GM12878 (cell line): ENCODE data around the gene ASS1. TPM values are rescaled to one million over a fixed set of nuclear protein-coding genes. Genes with fewer than 3 reads are reported as not detected.

Source experiments
- ATAC-seq: fragments of 200-7000 bp; cut with Tn5 transposase; 3 replicates; pipeline ENCODE4 v1.9.1; 2020; ENCODE audit warnings: mild to moderate bottlenecking, moderate library complexity
- BruUV-seq: library from RNA; stranded (reverse); fragments of 400-500 nt; replicated peaks from 2 replicates; lab custom pipeline; 2021; lab: Mats Ljungman, UMichigan
- CTCF ChIA-PET: fragments of 300-600 bp; sonication (Branson Sonifier 250); formaldehyde crosslinking; extraction: SDS; loops from one replicate; lab custom pipeline; 2021; ENCODE audit warnings: inconsistent platforms; lab: Yijun Ruan, JAX
- POLR2A ChIA-PET: fragments of 350-600 bp; formaldehyde crosslinking; extraction: SDS; loops from one replicate; lab custom pipeline; 2021; ENCODE audit warnings: inconsistent platforms; lab: Charles Lee
- RAD21 ChIA-PET: fragments of 300-600 bp; sonication (Branson Sonifier 250); formaldehyde crosslinking; loops from one replicate; lab custom pipeline; 2023; ENCODE audit warnings: antibody characterized with exemption; ENCODE audit not compliant: unreplicated experiment; lab: Charles Lee
- SMC1A ChIA-PET: fragments of 300-600 bp; sonication (Branson Sonifier 250); formaldehyde crosslinking; loops from one replicate; lab custom pipeline; 2023; ENCODE audit not compliant: unreplicated experiment, uncharacterized antibody; lab: Charles Lee
- DNase-seq: peaks from one replicate; pipeline ENCODE4 v3.0.0-alpha.2; 2011; ENCODE audit warnings: low read depth, low spot score
- FAIRE-seq: peaks from 3 replicates; lab custom pipeline; 2011; peaks lifted over from hg19 to GRCh38; lab: Jason Lieb, UNC
- H2AFZ ChIP-seq: 2 replicates; pipeline ENCODE4 v1.6.0; 2011; ENCODE audit warnings: low read depth, low read length, control low read depth; ENCODE audit not compliant: control insufficient read depth
- H3K27ac ChIP-seq: 2 replicates; pipeline ENCODE4 v1.5.1; 2011; ENCODE audit warnings: control low read depth; ENCODE audit not compliant: control insufficient read depth, insufficient read depth
- H3K27me3 ChIP-seq, 2 experiments: replicated peaks in 1 of 2; 2 replicates each; pipeline versions ENCODE4 v1.6.0 to v1.6.1; 2011; ENCODE audit warnings: low read length in 1 of 2; ENCODE audit not compliant: control insufficient read depth in 2 of 2, insufficient read depth in 2 of 2
- H3K36me3 ChIP-seq, 2 experiments: 2 replicates each; pipeline ENCODE4 v1.5.1; 2011; ENCODE audit warnings: low read length in 1 of 2; ENCODE audit not compliant: control insufficient read depth in 2 of 2, insufficient read depth in 2 of 2
- H3K4me1 ChIP-seq: 2 replicates; pipeline ENCODE4 v1.6.1; 2011; ENCODE audit warnings: mild to moderate bottlenecking, low read length, moderate library complexity, mixed read lengths; ENCODE audit not compliant: control insufficient read depth, insufficient read depth
- H3K4me2 ChIP-seq: 2 replicates; pipeline ENCODE4 v1.6.0; 2011; ENCODE audit warnings: control low read depth; ENCODE audit not compliant: control insufficient read depth, insufficient read depth
- H3K4me3 ChIP-seq: fragments of 200-600 bp; sonication (generic); 2 replicates; pipeline ENCODE4 v1.5.1; 2016
- H3K79me2 ChIP-seq: 2 replicates; pipeline ENCODE4 v1.6.0; 2011; ENCODE audit warnings: low read length; ENCODE audit not compliant: control insufficient read depth, insufficient read depth
- H3K9ac ChIP-seq: 2 replicates; pipeline ENCODE4 v1.8.0; 2011; ENCODE audit warnings: low read length, control low read depth, mixed read lengths; ENCODE audit not compliant: control insufficient read depth, insufficient read depth
- H3K9me3 ChIP-seq: replicated peaks from 3 replicates; pipeline ENCODE4 v1.5.1; 2011; ENCODE audit warnings: mild to moderate bottlenecking, low read length; ENCODE audit not compliant: control insufficient read depth, insufficient read depth
- H4K20me1 ChIP-seq: 2 replicates; pipeline ENCODE4 v1.6.0; 2011; ENCODE audit not compliant: control insufficient read depth, insufficient read depth
- CBX5 ChIP-seq: sonication (generic); IDR thresholded peaks from 2 replicates; pipeline ENCODE4 v1.6.1; 2016; ENCODE audit warnings: low read depth, moderate library complexity, mild to moderate bottlenecking, inconsistent platforms
- EED ChIP-seq: sonication (generic); IDR thresholded peaks from 2 replicates; pipeline ENCODE4 v1.6.1; 2016; ENCODE audit warnings: antibody characterized with exemption, low read depth
- ELK1 ChIP-seq: IDR thresholded peaks from 2 replicates; pipeline ENCODE4 v1.6.1; 2012; ENCODE audit warnings: low read depth, low read length, improper control_type of control experiment
- GABPA ChIP-seq: IDR thresholded peaks from 2 replicates; pipeline ENCODE4 v1.6.1; 2014; ENCODE audit warnings: antibody characterized with exemption, low read depth, mild to moderate bottlenecking, inconsistent platforms
- IRF4 ChIP-seq: IDR thresholded peaks from 2 replicates; pipeline ENCODE4 v1.6.1; 2011; ENCODE audit warnings: low read depth, low read length
- POLR2AphosphoS5 ChIP-seq: IDR thresholded peaks from 2 replicates; pipeline ENCODE4 v1.6.1; 2011; ENCODE audit warnings: mild to moderate bottlenecking, low read length, inconsistent platforms
- SREBF1 ChIP-seq: IDR thresholded peaks from 2 replicates; pipeline ENCODE4 v1.6.1; 2012; ENCODE audit warnings: mild to moderate bottlenecking, low read length
- WGBS: methylation state at CpG from one replicate; pipeline ENCODE4 v1.1.6; 2016; ENCODE audit warnings: low lambda C conversion rate; ENCODE audit not compliant: insufficient replicate concordance, insufficient coverage; ENCODE audit errors: missing lambda C conversion rate; 5-methylcytosine and 5-hydroxymethylcytosine counted together
- in situ Hi-C: fragments of 300-500 bp; cut with MboI; formaldehyde crosslinking; loops from 9 replicates; pipeline ENCODE4 v1.14.3; 2018; ENCODE audit warnings: mixed read lengths
- intact Hi-C: fragments of 100-400 bp; cut with micrococcal nuclease; formaldehyde crosslinking; loops from one replicate; pipeline ENCODE4 v1.14.2; 2022; ENCODE audit not compliant: unreplicated experiment
- polyA plus RNA-seq, 11 experiments: library from polyadenylated mRNA; depleted of rRNA in 4 of 11; unstranded in 6 of 11; stranded (reverse) in 5 of 11; fragments of >200 nt; fragmentation: Nextera tagmentation in 4 of 11; fragmentation: Illumina TruSeq in 1 of 11; extraction: Ambion mirVana in 4 of 11; extraction: Trizol in 1 of 11; gene quantifications; 1 replicate in 1 of 11; 2 replicates in 10 of 11; pipeline versions ENCODE4 v1.2.1 to v1.2.3, GENCODE V29; 2011 to 2016; ENCODE audit warnings: inconsistent platforms in 2 of 11, missing spikeins in 2 of 11, low read depth in 1 of 11
- total RNA-seq, 4 experiments: library from RNA; depleted of rRNA in 3 of 4; stranded (reverse); fragments of >200 nt in 3 of 4; fragmentation: Illumina TruSeq in 1 of 4; extraction: Trizol in 1 of 4; gene quantifications; 2 replicates each; pipeline versions ENCODE4 v1.2.1 to v1.2.3, GENCODE V29; 2013 to 2021
- TF ChIP-seq, protein P1 (sequence below): fragments of 150-350 bp; IDR thresholded peaks from 2 replicates; pipeline ENCODE4 v1.6.1; 2016; ENCODE audit warnings: low read depth, low read length
- TF ChIP-seq, protein P2 (sequence below): fragments of 450-650 bp; IDR thresholded peaks from 2 replicates; pipeline ENCODE4 v1.6.1; 2017; ENCODE audit warnings: borderline replicate concordance
- TF ChIP-seq, protein P3 (sequence below): fragments of 450-650 bp; IDR thresholded peaks from 2 replicates; pipeline ENCODE4 v1.6.1; 2017; ENCODE audit warnings: mild to moderate bottlenecking, moderate library complexity

The ASS1 gene
- total and polyA plus RNA-seq, 10 of the 15 experiments (the other 5 are each of a cell fraction or from before 2014, with no cell fraction given), result 0.10 to 6.1 (median 0.28) TPM; not detected in 3

DNA sequence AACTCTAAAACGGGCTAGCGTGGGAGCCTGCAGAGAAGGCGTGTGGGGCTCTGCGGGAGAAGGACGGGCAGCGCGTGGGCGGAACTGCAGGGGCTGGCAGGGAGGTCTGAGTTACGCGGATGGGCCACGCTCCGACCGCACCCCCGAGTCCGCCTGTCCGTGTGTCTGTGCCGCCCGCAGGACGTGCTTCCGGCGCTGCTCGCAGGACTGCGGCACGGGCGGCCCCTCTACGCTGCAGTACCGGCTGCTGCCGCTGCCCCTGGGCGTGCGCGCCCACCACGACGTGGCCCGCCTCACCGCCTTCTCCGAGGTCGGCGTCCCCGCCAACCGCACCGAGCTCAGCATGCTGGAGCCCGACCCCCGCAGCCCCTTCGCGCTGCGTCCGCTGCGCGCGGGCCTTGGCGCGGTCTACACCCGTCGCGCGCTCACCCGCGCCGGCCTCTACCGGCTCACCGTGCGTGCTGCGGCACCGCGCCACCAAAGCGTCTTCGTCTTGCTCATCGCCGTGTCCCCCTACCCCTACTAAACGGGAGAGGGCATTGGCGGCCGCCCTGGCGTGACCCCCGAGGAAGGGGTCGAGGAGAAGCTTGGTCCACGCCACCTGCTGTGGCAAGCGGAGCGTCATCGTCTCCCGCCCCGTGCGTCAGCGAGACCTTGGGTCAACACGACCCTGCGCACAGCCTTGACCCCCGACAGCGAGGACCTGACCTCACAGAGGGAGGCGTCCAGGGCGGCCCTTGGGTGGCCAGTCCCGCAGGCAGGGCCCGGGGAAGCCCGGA, 11.4 kb upstream of the ASS1 start (continued):
- TF ChIP-seq, protein P1, sequence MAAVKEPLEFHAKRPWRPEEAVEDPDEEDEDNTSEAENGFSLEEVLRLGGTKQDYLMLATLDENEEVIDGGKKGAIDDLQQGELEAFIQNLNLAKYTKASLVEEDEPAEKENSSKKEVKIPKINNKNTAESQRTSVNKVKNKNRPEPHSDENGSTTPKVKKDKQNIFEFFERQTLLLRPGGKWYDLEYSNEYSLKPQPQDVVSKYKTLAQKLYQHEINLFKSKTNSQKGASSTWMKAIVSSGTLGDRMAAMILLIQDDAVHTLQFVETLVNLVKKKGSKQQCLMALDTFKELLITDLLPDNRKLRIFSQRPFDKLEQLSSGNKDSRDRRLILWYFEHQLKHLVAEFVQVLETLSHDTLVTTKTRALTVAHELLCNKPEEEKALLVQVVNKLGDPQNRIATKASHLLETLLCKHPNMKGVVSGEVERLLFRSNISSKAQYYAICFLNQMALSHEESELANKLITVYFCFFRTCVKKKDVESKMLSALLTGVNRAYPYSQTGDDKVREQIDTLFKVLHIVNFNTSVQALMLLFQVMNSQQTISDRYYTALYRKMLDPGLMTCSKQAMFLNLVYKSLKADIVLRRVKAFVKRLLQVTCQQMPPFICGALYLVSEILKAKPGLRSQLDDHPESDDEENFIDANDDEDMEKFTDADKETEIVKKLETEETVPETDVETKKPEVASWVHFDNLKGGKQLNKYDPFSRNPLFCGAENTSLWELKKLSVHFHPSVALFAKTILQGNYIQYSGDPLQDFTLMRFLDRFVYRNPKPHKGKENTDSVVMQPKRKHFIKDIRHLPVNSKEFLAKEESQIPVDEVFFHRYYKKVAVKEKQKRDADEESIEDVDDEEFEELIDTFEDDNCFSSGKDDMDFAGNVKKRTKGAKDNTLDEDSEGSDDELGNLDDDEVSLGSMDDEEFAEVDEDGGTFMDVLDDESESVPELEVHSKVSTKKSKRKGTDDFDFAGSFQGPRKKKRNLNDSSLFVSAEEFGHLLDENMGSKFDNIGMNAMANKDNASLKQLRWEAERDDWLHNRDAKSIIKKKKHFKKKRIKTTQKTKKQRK, result no peak
- no peak for TF ChIP-seq EED

- H3K4me2 ChIP-seq, result no peak overlapping the region
- no peak for FAIRE-seq
- no peak overlapping the region for H2AFZ ChIP-seq
- BruUV-seq, result no TSS peak
- ChIA-PET SMC1A (no interaction called here), RAD21 (no interaction called here), CTCF (no interaction called here), POLR2A (no interaction called here)
- H3K9ac ChIP-seq, result no peak overlapping the region
- intact Hi-C loops (no loop called here), in situ Hi-C loops (no loop called here)
- H3K27me3 ChIP-seq, result peaks cover 1 to 4% of the 10 kb centered on the region in 2 experiments; a peak in 3 of 4 replicates
- DNase-seq, result no peak
- ATAC-seq, result no peak
- 68% methylated on average over 9 of the region's 9 CpGs for WGBS
- H3K9me3 ChIP-seq, result no peaks in the 10 kb centered on the region
- H3K36me3 ChIP-seq, result no peaks in the 10 kb centered on the region
- H3K27ac ChIP-seq, result no peak overlapping the region
- no peaks in the 10 kb centered on the region for H3K79me2 ChIP-seq
- H3K4me1 ChIP-seq, result no peaks in the 10 kb centered on the region
- no peaks in the 10 kb centered on the region for H4K20me1 ChIP-seq
- H3K4me3 ChIP-seq, result no peak overlapping the region
- TF ChIP-seq CBX5 (no peak), SREBF1 (no peak), POLR2AphosphoS5 (no peak), IRF4 (no peak), GABPA (no peak), ELK1 (no peak)
- TF ChIP-seq, protein P2, sequence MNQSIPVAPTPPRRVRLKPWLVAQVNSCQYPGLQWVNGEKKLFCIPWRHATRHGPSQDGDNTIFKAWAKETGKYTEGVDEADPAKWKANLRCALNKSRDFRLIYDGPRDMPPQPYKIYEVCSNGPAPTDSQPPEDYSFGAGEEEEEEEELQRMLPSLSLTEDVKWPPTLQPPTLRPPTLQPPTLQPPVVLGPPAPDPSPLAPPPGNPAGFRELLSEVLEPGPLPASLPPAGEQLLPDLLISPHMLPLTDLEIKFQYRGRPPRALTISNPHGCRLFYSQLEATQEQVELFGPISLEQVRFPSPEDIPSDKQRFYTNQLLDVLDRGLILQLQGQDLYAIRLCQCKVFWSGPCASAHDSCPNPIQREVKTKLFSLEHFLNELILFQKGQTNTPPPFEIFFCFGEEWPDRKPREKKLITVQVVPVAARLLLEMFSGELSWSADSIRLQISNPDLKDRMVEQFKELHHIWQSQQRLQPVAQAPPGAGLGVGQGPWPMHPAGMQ, result no peak
- TF ChIP-seq, protein P3, sequence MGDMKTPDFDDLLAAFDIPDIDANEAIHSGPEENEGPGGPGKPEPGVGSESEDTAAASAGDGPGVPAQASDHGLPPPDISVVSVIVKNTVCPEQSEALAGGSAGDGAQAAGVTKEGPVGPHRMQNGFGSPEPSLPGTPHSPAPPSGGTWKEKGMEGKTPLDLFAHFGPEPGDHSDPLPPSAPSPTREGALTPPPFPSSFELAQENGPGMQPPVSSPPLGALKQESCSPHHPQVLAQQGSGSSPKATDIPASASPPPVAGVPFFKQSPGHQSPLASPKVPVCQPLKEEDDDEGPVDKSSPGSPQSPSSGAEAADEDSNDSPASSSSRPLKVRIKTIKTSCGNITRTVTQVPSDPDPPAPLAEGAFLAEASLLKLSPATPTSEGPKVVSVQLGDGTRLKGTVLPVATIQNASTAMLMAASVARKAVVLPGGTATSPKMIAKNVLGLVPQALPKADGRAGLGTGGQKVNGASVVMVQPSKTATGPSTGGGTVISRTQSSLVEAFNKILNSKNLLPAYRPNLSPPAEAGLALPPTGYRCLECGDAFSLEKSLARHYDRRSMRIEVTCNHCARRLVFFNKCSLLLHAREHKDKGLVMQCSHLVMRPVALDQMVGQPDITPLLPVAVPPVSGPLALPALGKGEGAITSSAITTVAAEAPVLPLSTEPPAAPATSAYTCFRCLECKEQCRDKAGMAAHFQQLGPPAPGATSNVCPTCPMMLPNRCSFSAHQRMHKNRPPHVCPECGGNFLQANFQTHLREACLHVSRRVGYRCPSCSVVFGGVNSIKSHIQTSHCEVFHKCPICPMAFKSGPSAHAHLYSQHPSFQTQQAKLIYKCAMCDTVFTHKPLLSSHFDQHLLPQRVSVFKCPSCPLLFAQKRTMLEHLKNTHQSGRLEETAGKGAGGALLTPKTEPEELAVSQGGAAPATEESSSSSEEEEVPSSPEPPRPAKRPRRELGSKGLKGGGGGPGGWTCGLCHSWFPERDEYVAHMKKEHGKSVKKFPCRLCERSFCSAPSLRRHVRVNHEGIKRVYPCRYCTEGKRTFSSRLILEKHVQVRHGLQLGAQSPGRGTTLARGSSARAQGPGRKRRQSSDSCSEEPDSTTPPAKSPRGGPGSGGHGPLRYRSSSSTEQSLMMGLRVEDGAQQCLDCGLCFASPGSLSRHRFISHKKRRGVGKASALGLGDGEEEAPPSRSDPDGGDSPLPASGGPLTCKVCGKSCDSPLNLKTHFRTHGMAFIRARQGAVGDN, result no peak
These were observed 10.9 kb upstream of the ASS1 start for GRCh38 chr9:130433947-130434262.
